ENCODE results near the gene DPYSL4. TPM values are rescaled to one million over a fixed set of nuclear protein-coding genes. Genes with fewer than 3 reads are reported as not detected.

The DPYSL4 gene
- total RNA-seq, 1 experiment from 2014 or later, result 26.3 TPM

- Histone ChIP-seq H3K18ac (ENCODE audit: insufficient read length, low read depth, low read length) (no peak overlapping the region), H2BK5ac (ENCODE audit: insufficient read length, low read length) (no peak overlapping the region), H3K14ac (ENCODE audit: insufficient read depth, low read length) (no peak overlapping the region), H2AFZ (ENCODE audit: low read length) (no peak overlapping the region), H2BK12ac (ENCODE audit: insufficient read length, low read depth, low read length) (no peak overlapping the region), H3K4me1 (ENCODE audit: insufficient read depth, low read length) (no peaks in the 10 kb centered on the region), H3K23ac (ENCODE audit: insufficient read length, low read depth, low read length) (no peak overlapping the region), H2AK5ac (ENCODE audit: insufficient read length, low read length) (no peak overlapping the region), H3K9ac (ENCODE audit: extremely low read depth, insufficient read length, low read length) (no peak overlapping the region), H4K8ac (replicated peaks; ENCODE audit: insufficient read length, low read depth, low read length) (no peak overlapping the region), H4K20me1 (ENCODE audit: control insufficient read depth, insufficient read depth, insufficient read length) (no peaks in the 10 kb centered on the region), H3K9me3 (ENCODE audit: control insufficient read depth, low read depth, low read length) (no peaks in the 10 kb centered on the region), H3K79me2 (ENCODE audit: insufficient read depth, low read length) (no peaks in the 10 kb centered on the region), H4K5ac (ENCODE audit: insufficient read length, low read depth, low read length) (no peak overlapping the region), H3K23me2 (ENCODE audit: insufficient read length, low read depth, low read length, poor library complexity, severe bottlenecking) (no peaks in the 10 kb centered on the region), H2BK120ac (ENCODE audit: low read depth, low read length, poor library complexity, severe bottlenecking) (no peak overlapping the region), H2BK15ac (ENCODE audit: low read depth, low read length) (no peak overlapping the region), H3K56ac (ENCODE audit: insufficient read length, low read depth, low read length) (no peak overlapping the region), H3K27ac (ENCODE audit: insufficient read length, low read depth, low read length) (no peak overlapping the region), H3K27me3 (ENCODE audit: insufficient read depth, low read length) (no peaks in the 10 kb centered on the region), H3K79me1 (ENCODE audit: insufficient read depth, low read depth, low read length, poor library complexity, severe bottlenecking) (no peaks in the 10 kb centered on the region), H3T11ph (ENCODE audit: low read length) (no peak overlapping the region), H2BK20ac (ENCODE audit: low read depth, low read length, poor library complexity, severe bottlenecking) (no peak overlapping the region), H4K91ac (ENCODE audit: insufficient read length, low read depth, low read length) (no peak overlapping the region), H3K4me2 (ENCODE audit: insufficient read depth, insufficient read length, low read length) (no peak overlapping the region), H3K4ac (ENCODE audit: low read depth, low read length) (no peak overlapping the region)
- H3K4me3 Mint-ChIP-seq, result no peak overlapping the region
- WGBS (ENCODE audit: extremely low coverage, insufficient read length, low lambda C conversion rate), result no CpG with 5 or more reads among the region's 30 CpGs
- no peak for TF ChIP-seq CTCF (conservative IDR thresholded peaks at IDR 0.05)
- no peaks in the 10 kb centered on the region for H3K4me1 Mint-ChIP-seq
- no peak for DNase-seq
- no peaks in the 10 kb centered on the region for H3K27me3 Mint-ChIP-seq (ENCODE audit: low read depth)
- H3K9me3 Mint-ChIP-seq, result no peaks in the 10 kb centered on the region
- peaks cover 0 to 22% (median 19%) of the 10 kb centered on the region in 3 experiments; a peak in 4 of 7 replicates for H3K36me3 Mint-ChIP-seq (ENCODE audit: insufficient read depth in 1 of 3, low read depth in 3 of 3)
- H3K27ac Mint-ChIP-seq, result no peak overlapping the region
Observed at GRCh38 chr10:132196178-132197113, 9.7 kb downstream of the DPYSL4 start.

Data from H9 (cell line).